ENCODE measurements around the gene ASXL3. TPM values are rescaled to one million over a fixed set of nuclear protein-coding genes. Genes with fewer than 3 reads are reported as not detected.

The ASXL3 gene
- total and polyA plus RNA-seq, 10 of the 15 experiments (the other 5 are each of a cell fraction or from before 2014, with no cell fraction given): 0.15 TPM; not detected in 9

- 34% methylated on average over 3 of the region's 3 CpGs for WGBS (ENCODE audit: insufficient coverage, insufficient replicate concordance, low lambda C conversion rate, missing lambda C conversion rate)
- H2AFZ ChIP-seq (ENCODE audit: control insufficient read depth, low read depth, low read length): no peak overlapping the region
- H3K9ac ChIP-seq (ENCODE audit: control insufficient read depth, insufficient read depth, low read length): no peak overlapping the region
- no peak overlapping the region for H3K27ac ChIP-seq (ENCODE audit: control insufficient read depth, insufficient read depth)
- H3K4me2 ChIP-seq (ENCODE audit: control insufficient read depth, insufficient read depth): no peak overlapping the region
- ATAC-seq (no peak), FAIRE-seq (no peak), DNase-seq (ENCODE audit: low read depth, low spot score) (no peak)
- H3K9me3 ChIP-seq (replicated peaks; ENCODE audit: control insufficient read depth, insufficient read depth, low read length): no peaks in the 10 kb centered on the region
- ChIA-PET POLR2A (no interaction called here), CTCF (interaction anchor here (0.6 to 4.2 kb wide), 2 partner anchors 10 to 178 kb away, joined by 3 to 18 read pairs; no protein-coding TSS in a partner anchor), RAD21 (ENCODE audit: unreplicated experiment) (no interaction called here), SMC1A (ENCODE audit: uncharacterized antibody, unreplicated experiment) (interaction anchor here (0.6 to 2.5 kb wide), 2 partner anchors 9 to 349 kb away, joined by 3 to 8 read pairs; no protein-coding TSS in a partner anchor)
- H3K4me1 ChIP-seq (ENCODE audit: control insufficient read depth, insufficient read depth, low read length): no peaks in the 10 kb centered on the region
- TF ChIP-seq MEF2B (IDR thresholded peaks at IDR 0.05; ENCODE audit: partially characterized antibody, poor library complexity, severe bottlenecking) (no peak), BCL3 (IDR thresholded peaks at IDR 0.05; ENCODE audit: borderline replicate concordance, insufficient read depth, low read depth, low read length, poor library complexity, severe bottlenecking) (no peak), SUZ12 (IDR thresholded peaks at IDR 0.05; ENCODE audit: unreplicated experiment) (no peak), WRNIP1 (IDR thresholded peaks at IDR 0.05; ENCODE audit: borderline replicate concordance, low read depth, low read length) (no peak), MEF2A (IDR thresholded peaks at IDR 0.05; ENCODE audit: insufficient read depth, low read depth, low read length) (no peak), ZNF24 (IDR thresholded peaks at IDR 0.05) (no peak), SRF (IDR thresholded peaks at IDR 0.05; ENCODE audit: low read depth in 2 of 2, low read length in 2 of 2) (no peak), SREBF1 (IDR thresholded peaks at IDR 0.05; ENCODE audit: low read length) (no peak), MTA2 (IDR thresholded peaks at IDR 0.05; ENCODE audit: low read depth) (no peak)
- TF ChIP-seq, protein P1, sequence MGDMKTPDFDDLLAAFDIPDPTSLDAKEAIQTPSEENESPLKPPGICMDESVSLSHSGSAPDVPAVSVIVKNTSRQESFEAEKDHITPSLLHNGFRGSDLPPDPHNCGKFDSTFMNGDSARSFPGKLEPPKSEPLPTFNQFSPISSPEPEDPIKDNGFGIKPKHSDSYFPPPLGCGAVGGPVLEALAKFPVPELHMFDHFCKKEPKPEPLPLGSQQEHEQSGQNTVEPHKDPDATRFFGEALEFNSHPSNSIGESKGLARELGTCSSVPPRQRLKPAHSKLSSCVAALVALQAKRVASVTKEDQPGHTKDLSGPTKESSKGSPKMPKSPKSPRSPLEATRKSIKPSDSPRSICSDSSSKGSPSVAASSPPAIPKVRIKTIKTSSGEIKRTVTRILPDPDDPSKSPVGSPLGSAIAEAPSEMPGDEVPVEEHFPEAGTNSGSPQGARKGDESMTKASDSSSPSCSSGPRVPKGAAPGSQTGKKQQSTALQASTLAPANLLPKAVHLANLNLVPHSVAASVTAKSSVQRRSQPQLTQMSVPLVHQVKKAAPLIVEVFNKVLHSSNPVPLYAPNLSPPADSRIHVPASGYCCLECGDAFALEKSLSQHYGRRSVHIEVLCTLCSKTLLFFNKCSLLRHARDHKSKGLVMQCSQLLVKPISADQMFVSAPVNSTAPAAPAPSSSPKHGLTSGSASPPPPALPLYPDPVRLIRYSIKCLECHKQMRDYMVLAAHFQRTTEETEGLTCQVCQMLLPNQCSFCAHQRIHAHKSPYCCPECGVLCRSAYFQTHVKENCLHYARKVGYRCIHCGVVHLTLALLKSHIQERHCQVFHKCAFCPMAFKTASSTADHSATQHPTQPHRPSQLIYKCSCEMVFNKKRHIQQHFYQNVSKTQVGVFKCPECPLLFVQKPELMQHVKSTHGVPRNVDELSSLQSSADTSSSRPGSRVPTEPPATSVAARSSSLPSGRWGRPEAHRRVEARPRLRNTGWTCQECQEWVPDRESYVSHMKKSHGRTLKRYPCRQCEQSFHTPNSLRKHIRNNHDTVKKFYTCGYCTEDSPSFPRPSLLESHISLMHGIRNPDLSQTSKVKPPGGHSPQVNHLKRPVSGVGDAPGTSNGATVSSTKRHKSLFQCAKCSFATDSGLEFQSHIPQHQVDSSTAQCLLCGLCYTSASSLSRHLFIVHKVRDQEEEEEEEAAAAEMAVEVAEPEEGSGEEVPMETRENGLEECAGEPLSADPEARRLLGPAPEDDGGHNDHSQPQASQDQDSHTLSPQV (IDR thresholded peaks at IDR 0.05): no peak
- no peaks in the 10 kb centered on the region for H3K36me3 ChIP-seq (ENCODE audit: control insufficient read depth in 2 of 2, insufficient read depth in 2 of 2, low read length in 1 of 2)
- in situ Hi-C loops (cut with MboI) (no loop called here), intact Hi-C loops (cut with micrococcal nuclease; ENCODE audit: unreplicated experiment) (loop anchor here (10.0 kb wide), 1 partner anchor 1029 kb away; no protein-coding TSS in a partner anchor)
- no peaks in the 10 kb centered on the region for H3K27me3 ChIP-seq (replicated peaks in 1 of 2; ENCODE audit: control insufficient read depth in 2 of 2, insufficient read depth in 2 of 2, low read length in 1 of 2)
- H3K79me2 ChIP-seq (ENCODE audit: control insufficient read depth, insufficient read depth, low read length): no peaks in the 10 kb centered on the region
- H3K4me3 ChIP-seq: no peak overlapping the region
- H4K20me1 ChIP-seq (ENCODE audit: control insufficient read depth, insufficient read depth): no peaks in the 10 kb centered on the region
- no TSS peak for BruUV-seq (replicated peaks)
Measured at GRCh38 chr18:33755391-33755790, 177.4 kb downstream of the ASXL3 start.

All from GM12878 (cell line).